ENCODE data around the gene SMIM9. TPM values are rescaled to one million over a fixed set of nuclear protein-coding genes. Genes with fewer than 3 reads are reported as not detected.

The SMIM9 gene
- total RNA-seq, 1 experiment from 2014 or later: not detected

GRCh38 chrX:154850957-154851611, 16.6 kb upstream of the SMIM9 start:
- ChIA-PET POLR2A (no interaction called here), CTCF (no interaction called here)
- peaks cover 4% of the 10 kb centered on the region for H3K27me3 Mint-ChIP-seq (ENCODE audit: low read depth)
- H3K4me1 Mint-ChIP-seq: no peaks in the 10 kb centered on the region
- TF ChIP-seq ZNF138 (CRISPR knock-in tag; conservative IDR thresholded peaks at IDR 0.05): no peak
- TF ChIP-seq, protein P1, sequence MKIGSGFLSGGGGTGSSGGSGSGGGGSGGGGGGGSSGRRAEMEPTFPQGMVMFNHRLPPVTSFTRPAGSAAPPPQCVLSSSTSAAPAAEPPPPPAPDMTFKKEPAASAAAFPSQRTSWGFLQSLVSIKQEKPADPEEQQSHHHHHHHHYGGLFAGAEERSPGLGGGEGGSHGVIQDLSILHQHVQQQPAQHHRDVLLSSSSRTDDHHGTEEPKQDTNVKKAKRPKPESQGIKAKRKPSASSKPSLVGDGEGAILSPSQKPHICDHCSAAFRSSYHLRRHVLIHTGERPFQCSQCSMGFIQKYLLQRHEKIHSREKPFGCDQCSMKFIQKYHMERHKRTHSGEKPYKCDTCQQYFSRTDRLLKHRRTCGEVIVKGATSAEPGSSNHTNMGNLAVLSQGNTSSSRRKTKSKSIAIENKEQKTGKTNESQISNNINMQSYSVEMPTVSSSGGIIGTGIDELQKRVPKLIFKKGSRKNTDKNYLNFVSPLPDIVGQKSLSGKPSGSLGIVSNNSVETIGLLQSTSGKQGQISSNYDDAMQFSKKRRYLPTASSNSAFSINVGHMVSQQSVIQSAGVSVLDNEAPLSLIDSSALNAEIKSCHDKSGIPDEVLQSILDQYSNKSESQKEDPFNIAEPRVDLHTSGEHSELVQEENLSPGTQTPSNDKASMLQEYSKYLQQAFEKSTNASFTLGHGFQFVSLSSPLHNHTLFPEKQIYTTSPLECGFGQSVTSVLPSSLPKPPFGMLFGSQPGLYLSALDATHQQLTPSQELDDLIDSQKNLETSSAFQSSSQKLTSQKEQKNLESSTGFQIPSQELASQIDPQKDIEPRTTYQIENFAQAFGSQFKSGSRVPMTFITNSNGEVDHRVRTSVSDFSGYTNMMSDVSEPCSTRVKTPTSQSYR (CRISPR knock-in tag; IDR thresholded peaks at IDR 0.05): no peak
- no peak for TF ChIP-seq TP53 (CRISPR knock-in tag; IDR thresholded peaks at IDR 0.05)
- TF ChIP-seq FOXP4 (CRISPR knock-in tag; IDR thresholded peaks at IDR 0.05): no peak
- TF ChIP-seq, protein P2, sequence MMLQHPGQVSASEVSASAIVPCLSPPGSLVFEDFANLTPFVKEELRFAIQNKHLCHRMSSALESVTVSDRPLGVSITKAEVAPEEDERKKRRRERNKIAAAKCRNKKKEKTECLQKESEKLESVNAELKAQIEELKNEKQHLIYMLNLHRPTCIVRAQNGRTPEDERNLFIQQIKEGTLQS (CRISPR knock-in tag; conservative IDR thresholded peaks at IDR 0.05): no peak
- no peak for TF ChIP-seq STAT6 (CRISPR knock-in tag; conservative IDR thresholded peaks at IDR 0.05; ENCODE audit: low read depth)
- peaks cover 15% of the 10 kb centered on the region for H3K9me3 Mint-ChIP-seq
- no peak overlapping the region for H3K27ac Mint-ChIP-seq
- no peak for DNase-seq (ENCODE audit: low spot score)
- no peak for ATAC-seq
- H3K4me3 Mint-ChIP-seq: no peak overlapping the region
- H3K36me3 Mint-ChIP-seq: peaks cover 16% of the 10 kb centered on the region; the same call in 1 of the 2 replicates

GRCh38 chrX:154840856-154841255, 6.4 kb upstream of the SMIM9 start:
- ATAC-seq: peak; percentile 48; the same call in 1 of the 2 replicates
- H3K9me3 Mint-ChIP-seq: peaks cover 14% of the 10 kb centered on the region

GRCh38 chrX:154836163-154836562, 1.7 kb upstream of the SMIM9 start:
- peaks cover 11% of the 10 kb centered on the region for H3K9me3 Mint-ChIP-seq
- no peak overlapping the region for H3K27ac Mint-ChIP-seq
- no peaks in the 10 kb centered on the region for H3K4me1 Mint-ChIP-seq
- ATAC-seq (no peak), DNase-seq (ENCODE audit: low spot score) (no peak)
- peaks cover 2% of the 10 kb centered on the region; the same call in 1 of the 2 replicates for H3K36me3 Mint-ChIP-seq
- ChIA-PET CTCF (no interaction called here), POLR2A (no interaction called here)
- H3K27me3 Mint-ChIP-seq (ENCODE audit: low read depth): no peaks in the 10 kb centered on the region
- no peak overlapping the region for H3K4me3 Mint-ChIP-seq
- TF ChIP-seq OVOL2 (CRISPR knock-in tag; IDR thresholded peaks at IDR 0.05; ENCODE audit: borderline replicate concordance) (no peak), E2F4 (CRISPR knock-in tag; IDR thresholded peaks at IDR 0.05; ENCODE audit: borderline replicate concordance, low read depth) (no peak), NFYB (CRISPR knock-in tag; conservative IDR thresholded peaks at IDR 0.05; ENCODE audit: low read depth) (no peak)
- TF ChIP-seq, protein P3, sequence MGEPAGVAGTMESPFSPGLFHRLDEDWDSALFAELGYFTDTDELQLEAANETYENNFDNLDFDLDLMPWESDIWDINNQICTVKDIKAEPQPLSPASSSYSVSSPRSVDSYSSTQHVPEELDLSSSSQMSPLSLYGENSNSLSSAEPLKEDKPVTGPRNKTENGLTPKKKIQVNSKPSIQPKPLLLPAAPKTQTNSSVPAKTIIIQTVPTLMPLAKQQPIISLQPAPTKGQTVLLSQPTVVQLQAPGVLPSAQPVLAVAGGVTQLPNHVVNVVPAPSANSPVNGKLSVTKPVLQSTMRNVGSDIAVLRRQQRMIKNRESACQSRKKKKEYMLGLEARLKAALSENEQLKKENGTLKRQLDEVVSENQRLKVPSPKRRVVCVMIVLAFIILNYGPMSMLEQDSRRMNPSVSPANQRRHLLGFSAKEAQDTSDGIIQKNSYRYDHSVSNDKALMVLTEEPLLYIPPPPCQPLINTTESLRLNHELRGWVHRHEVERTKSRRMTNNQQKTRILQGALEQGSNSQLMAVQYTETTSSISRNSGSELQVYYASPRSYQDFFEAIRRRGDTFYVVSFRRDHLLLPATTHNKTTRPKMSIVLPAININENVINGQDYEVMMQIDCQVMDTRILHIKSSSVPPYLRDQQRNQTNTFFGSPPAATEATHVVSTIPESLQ (CRISPR knock-in tag; IDR thresholded peaks at IDR 0.05): no peak
- TF ChIP-seq, protein P4, sequence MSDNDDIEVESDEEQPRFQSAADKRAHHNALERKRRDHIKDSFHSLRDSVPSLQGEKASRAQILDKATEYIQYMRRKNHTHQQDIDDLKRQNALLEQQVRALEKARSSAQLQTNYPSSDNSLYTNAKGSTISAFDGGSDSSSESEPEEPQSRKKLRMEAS (CRISPR knock-in tag; IDR thresholded peaks at IDR 0.05): no peak
- TF ChIP-seq, protein P1 (CRISPR knock-in tag; IDR thresholded peaks at IDR 0.05): no peak
- TF ChIP-seq, protein P5, sequence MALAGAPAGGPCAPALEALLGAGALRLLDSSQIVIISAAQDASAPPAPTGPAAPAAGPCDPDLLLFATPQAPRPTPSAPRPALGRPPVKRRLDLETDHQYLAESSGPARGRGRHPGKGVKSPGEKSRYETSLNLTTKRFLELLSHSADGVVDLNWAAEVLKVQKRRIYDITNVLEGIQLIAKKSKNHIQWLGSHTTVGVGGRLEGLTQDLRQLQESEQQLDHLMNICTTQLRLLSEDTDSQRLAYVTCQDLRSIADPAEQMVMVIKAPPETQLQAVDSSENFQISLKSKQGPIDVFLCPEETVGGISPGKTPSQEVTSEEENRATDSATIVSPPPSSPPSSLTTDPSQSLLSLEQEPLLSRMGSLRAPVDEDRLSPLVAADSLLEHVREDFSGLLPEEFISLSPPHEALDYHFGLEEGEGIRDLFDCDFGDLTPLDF (CRISPR knock-in tag; IDR thresholded peaks at IDR 0.05): no peak

More at GRCh38 chrX:154840856-154841255, 6.4 kb upstream of the SMIM9 start:
- Mint-ChIP-seq H3K27ac (no peak overlapping the region), H3K27me3 (ENCODE audit: low read depth) (peaks cover 3% of the 10 kb centered on the region), H3K4me3 (no peak overlapping the region), H3K36me3 (peaks cover 2% of the 10 kb centered on the region; the same call in 1 of the 2 replicates), H3K4me1 (no peaks in the 10 kb centered on the region)
- CTCF ChIA-PET: interaction anchor here (0.6 to 1.3 kb wide), 3 partner anchors 65 to 124 kb away, joined by 3 to 6 read pairs (median 3); no protein-coding TSS in a partner anchor
- TF ChIP-seq GTF2I (CRISPR knock-in tag; conservative IDR thresholded peaks at IDR 0.05): no peak
- POLR2A ChIA-PET: no interaction called here
- no peak for DNase-seq (ENCODE audit: low spot score)
